ENCODE data around the gene KLHL3. TPM values are rescaled to one million over a fixed set of nuclear protein-coding genes. Genes with fewer than 3 reads are reported as not detected.

KLHL3 gene
- total and polyA plus RNA-seq, 4 donors = 1.0 to 14.2 (median 4.4) TPM

DNA sequence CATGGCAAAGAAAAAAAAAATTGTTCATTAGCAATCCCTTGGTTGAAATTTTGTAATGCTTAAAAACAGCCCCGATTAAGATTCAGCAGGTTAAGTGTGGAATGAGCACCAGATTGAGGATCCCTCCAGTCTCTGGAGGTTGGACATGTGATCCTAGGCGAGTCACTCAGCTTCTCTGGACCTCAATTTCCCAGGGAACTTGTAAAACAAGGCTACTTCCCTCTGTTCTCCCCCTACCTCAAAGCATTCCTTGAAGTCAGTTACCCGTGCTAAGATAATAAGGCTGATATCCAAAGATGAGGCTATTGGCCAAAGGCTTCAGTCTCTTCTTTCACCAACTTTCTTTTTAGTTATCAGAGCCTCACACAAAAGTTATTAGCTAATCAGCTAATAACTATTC, 2.9 kb downstream of the KLHL3 start:
- H3K36me3 ChIP-seq (ENCODE audit: control insufficient read depth in 4 of 4, insufficient read depth in 4 of 4, low read length in 4 of 4) = peaks cover 0 to 4% (median 0%) of the 10 kb centered on the region in 4 donors
- H3K9me3 ChIP-seq (ENCODE audit: control insufficient read depth in 4 of 4, insufficient read depth in 3 of 4, low read length in 3 of 4) = no peaks in the 10 kb centered on the region
- no peak for DNase-seq
- H3K27ac ChIP-seq (ENCODE audit: low read depth in 1 of 2, low read length in 1 of 2) = no peak overlapping the region
- TF ChIP-seq, protein P1, sequence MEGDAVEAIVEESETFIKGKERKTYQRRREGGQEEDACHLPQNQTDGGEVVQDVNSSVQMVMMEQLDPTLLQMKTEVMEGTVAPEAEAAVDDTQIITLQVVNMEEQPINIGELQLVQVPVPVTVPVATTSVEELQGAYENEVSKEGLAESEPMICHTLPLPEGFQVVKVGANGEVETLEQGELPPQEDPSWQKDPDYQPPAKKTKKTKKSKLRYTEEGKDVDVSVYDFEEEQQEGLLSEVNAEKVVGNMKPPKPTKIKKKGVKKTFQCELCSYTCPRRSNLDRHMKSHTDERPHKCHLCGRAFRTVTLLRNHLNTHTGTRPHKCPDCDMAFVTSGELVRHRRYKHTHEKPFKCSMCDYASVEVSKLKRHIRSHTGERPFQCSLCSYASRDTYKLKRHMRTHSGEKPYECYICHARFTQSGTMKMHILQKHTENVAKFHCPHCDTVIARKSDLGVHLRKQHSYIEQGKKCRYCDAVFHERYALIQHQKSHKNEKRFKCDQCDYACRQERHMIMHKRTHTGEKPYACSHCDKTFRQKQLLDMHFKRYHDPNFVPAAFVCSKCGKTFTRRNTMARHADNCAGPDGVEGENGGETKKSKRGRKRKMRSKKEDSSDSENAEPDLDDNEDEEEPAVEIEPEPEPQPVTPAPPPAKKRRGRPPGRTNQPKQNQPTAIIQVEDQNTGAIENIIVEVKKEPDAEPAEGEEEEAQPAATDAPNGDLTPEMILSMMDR (IDR thresholded peaks at IDR 0.05; ENCODE audit: control extremely low read depth, extremely low read depth) = no peak
- no peak for ATAC-seq (ENCODE audit: insufficient read depth, low FRiP score)
- 83 to 93% methylated on average over 3 of the region's 3 CpGs for WGBS, 2 donors
- H3K9ac ChIP-seq (ENCODE audit: insufficient read depth in 1 of 2, low read length in 2 of 2) = no peak overlapping the region
- no peak overlapping the region for H3K4me3 ChIP-seq
- peaks cover 11 to 53% (median 17%) of the 10 kb centered on the region in 5 donors for H3K4me1 ChIP-seq (ENCODE audit: control insufficient read depth in 5 of 5, insufficient read depth in 5 of 5, low read length in 5 of 5)
- no peaks in the 10 kb centered on the region for H3K27me3 ChIP-seq (ENCODE audit: control insufficient read depth in 3 of 3, insufficient read depth in 3 of 3, low read length in 2 of 3)

DNA sequence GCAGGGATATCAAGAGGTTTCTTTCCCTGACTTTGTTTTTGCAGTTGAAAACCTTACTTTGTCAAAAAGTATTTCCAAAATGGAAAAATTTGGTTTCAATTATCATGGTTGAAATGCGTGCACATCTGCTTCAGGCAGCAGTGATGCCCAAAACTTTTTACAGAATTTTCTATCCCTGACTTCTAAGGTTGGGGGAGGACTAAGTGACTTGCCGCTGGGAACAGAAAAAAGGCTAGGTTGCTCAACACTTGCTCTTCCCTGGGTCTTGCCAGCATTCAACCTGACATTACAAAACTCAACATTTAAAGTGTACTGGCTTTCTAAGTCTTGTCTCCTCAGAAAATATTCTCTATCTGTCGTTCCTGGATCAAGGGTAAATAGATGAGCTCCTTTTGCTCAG, 4.7 kb downstream of the KLHL3 start:
- Histone ChIP-seq H3K27ac (ENCODE audit: low read depth in 1 of 2, low read length in 1 of 2) (no peak overlapping the region), H3K9me3 (ENCODE audit: control insufficient read depth in 4 of 4, insufficient read depth in 3 of 4, low read length in 3 of 4) (no peaks in the 10 kb centered on the region), H3K4me3 (no peak overlapping the region), H3K36me3 (ENCODE audit: control insufficient read depth in 4 of 4, insufficient read depth in 4 of 4, low read length in 4 of 4) (peaks cover 0 to 4% (median 0%) of the 10 kb centered on the region in 4 donors), H3K9ac (ENCODE audit: insufficient read depth in 1 of 2, low read length in 2 of 2) (no peak overlapping the region), H3K4me1 (ENCODE audit: control insufficient read depth in 5 of 5, insufficient read depth in 5 of 5, low read length in 5 of 5) (peaks cover 5 to 38% (median 15%) of the 10 kb centered on the region in 5 donors), H3K27me3 (ENCODE audit: control insufficient read depth in 3 of 3, insufficient read depth in 3 of 3, low read length in 2 of 3) (no peaks in the 10 kb centered on the region)
- ATAC-seq (ENCODE audit: insufficient read depth, low FRiP score) (no peak), DNase-seq (no peak)
- TF ChIP-seq, protein P1 (IDR thresholded peaks at IDR 0.05; ENCODE audit: control extremely low read depth, extremely low read depth) = no peak
- 80 to 87% methylated on average over 3 of the region's 3 CpGs for WGBS, 2 donors

GRCh38 chr5:137730336-137730735, 5.6 kb downstream of the KLHL3 start:
- no peak for ATAC-seq (ENCODE audit: insufficient read depth, low FRiP score)
- DNase-seq = no peak
- no peak overlapping the region for H3K27ac ChIP-seq (ENCODE audit: low read depth in 1 of 2, low read length in 1 of 2)
- no peaks in the 10 kb centered on the region for H3K27me3 ChIP-seq (ENCODE audit: control insufficient read depth in 3 of 3, insufficient read depth in 3 of 3, low read length in 2 of 3)
- H3K9ac ChIP-seq (ENCODE audit: insufficient read depth in 1 of 2, low read length in 2 of 2) = no peak overlapping the region
- TF ChIP-seq, protein P1 (IDR thresholded peaks at IDR 0.05; ENCODE audit: control extremely low read depth, extremely low read depth) = no peak
- H3K4me1 ChIP-seq (ENCODE audit: control insufficient read depth in 5 of 5, insufficient read depth in 5 of 5, low read length in 5 of 5) = peaks cover 5 to 30% (median 11%) of the 10 kb centered on the region in 5 donors
- H3K36me3 ChIP-seq (ENCODE audit: control insufficient read depth in 4 of 4, insufficient read depth in 4 of 4, low read length in 4 of 4) = peaks cover 0 to 4% (median 0%) of the 10 kb centered on the region in 4 donors
- no peak overlapping the region for H3K4me3 ChIP-seq
- no peaks in the 10 kb centered on the region for H3K9me3 ChIP-seq (ENCODE audit: control insufficient read depth in 4 of 4, insufficient read depth in 3 of 4, low read length in 3 of 4)

DNA sequence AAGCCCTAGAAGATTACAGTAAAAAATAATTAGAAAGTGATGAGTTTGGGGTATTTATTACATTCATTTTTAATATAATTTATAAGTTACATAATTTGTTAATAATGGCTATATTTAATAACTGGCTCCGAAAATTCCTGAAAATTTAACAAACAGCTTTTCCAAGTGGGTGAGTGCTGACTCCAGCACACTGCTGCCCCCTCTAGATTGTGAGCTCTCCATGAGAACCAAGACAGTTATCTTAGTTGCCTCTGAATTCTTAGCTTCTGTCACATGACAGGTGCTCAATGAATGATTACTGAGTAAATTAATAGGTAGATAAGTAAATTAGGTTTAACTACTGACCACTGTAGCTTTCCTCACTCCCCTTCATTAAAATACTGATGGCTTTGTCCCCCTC, 7.8 kb downstream of the KLHL3 start:
- Histone ChIP-seq H3K9ac (ENCODE audit: insufficient read depth in 1 of 2, low read length in 2 of 2) (no peak overlapping the region), H3K27ac (ENCODE audit: low read depth in 1 of 2, low read length in 1 of 2) (no peak overlapping the region), H3K4me3 (no peak overlapping the region), H3K36me3 (ENCODE audit: control insufficient read depth in 4 of 4, insufficient read depth in 4 of 4, low read length in 4 of 4) (peaks cover 0 to 4% (median 0%) of the 10 kb centered on the region in 4 donors), H3K9me3 (ENCODE audit: control insufficient read depth in 4 of 4, insufficient read depth in 3 of 4, low read length in 3 of 4) (peaks cover 0 to 4% (median 0%) of the 10 kb centered on the region in 4 donors), H3K27me3 (ENCODE audit: control insufficient read depth in 3 of 3, insufficient read depth in 3 of 3, low read length in 2 of 3) (no peaks in the 10 kb centered on the region), H3K4me1 (ENCODE audit: control insufficient read depth in 5 of 5, insufficient read depth in 5 of 5, low read length in 5 of 5) (peaks cover 0 to 9% (median 2%) of the 10 kb centered on the region in 5 donors)
- 92 to 94% methylated on average over 1 of the region's 1 CpG for WGBS, 2 donors
- TF ChIP-seq, protein P1 (IDR thresholded peaks at IDR 0.05; ENCODE audit: control extremely low read depth, extremely low read depth) = no peak
- ATAC-seq (ENCODE audit: insufficient read depth, low FRiP score) (no peak), DNase-seq (no peak)

All from lung (tissue), 12 donors.